Esophagus mucosa (tissue), 1 donor: Measurements from ENCODE around the gene STX4. TPM values are rescaled to one million over a fixed set of nuclear protein-coding genes. Genes with fewer than 3 reads are reported as not detected.
"Not testable (repeated sequence)": the region's sequence is repeated elsewhere in the genome, so short reads cannot be mapped to it uniquely, and the experiment has no call there.

Experiments
- ATAC-seq: fragments of 200-7000 bp; cut with Tn5 transposase; one replicate; pipeline ENCODE4 v1.9.1; 2020
- total RNA-seq: library from RNA; stranded (reverse); gene quantifications from one replicate; pipeline ENCODE4 v1.2.4, GENCODE V29; 2023
- donor health status: DM: yes; HTN: yes; CAD: no.

Gene STX4
- total RNA-seq, 1 donor from 2014 or later = 42.8 TPM

DNA sequence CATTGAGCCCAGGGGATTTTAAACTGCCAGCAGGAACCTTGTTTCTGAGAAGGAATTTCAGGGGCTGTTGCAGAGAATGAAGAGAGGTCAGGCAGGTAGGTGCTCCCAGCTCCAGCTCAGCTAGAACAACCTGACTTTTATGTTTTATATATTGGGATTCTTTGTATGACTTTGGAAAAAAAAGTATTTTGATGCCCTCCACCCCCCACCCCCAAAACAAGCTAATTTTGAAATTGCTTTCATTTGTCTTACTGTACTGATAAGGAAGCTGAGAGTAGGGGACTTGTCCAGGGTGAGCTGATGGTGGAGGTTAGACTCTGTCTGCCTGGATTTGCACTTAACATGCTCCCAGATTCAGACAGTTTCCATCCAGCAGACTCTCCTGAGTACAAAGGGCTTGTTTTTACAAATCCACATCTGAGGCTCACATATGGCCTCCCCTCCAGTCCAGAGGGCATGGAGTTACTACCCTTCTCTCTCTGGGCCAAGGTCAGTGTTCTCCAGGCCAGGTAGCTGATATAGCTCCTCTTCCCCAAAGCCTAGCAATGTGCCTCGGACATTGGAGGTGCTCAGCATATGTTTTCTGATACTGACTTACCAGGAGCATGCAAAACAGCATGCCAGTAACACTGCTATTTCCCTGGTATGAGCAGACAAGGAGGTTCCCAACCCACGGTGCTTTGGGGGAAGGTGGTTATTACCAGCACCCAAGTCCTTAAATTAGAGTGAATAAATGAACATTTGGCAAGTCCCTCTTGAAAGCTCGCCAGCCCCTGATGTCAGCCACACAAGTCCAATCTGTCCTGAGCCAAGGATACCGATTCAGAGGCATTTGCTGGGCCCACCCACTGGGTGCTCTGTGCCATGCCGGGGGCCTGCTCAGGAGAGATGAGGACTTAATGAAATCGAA lies 34.3 kb upstream of the STX4 start:
- no peak for ATAC-seq

DNA sequence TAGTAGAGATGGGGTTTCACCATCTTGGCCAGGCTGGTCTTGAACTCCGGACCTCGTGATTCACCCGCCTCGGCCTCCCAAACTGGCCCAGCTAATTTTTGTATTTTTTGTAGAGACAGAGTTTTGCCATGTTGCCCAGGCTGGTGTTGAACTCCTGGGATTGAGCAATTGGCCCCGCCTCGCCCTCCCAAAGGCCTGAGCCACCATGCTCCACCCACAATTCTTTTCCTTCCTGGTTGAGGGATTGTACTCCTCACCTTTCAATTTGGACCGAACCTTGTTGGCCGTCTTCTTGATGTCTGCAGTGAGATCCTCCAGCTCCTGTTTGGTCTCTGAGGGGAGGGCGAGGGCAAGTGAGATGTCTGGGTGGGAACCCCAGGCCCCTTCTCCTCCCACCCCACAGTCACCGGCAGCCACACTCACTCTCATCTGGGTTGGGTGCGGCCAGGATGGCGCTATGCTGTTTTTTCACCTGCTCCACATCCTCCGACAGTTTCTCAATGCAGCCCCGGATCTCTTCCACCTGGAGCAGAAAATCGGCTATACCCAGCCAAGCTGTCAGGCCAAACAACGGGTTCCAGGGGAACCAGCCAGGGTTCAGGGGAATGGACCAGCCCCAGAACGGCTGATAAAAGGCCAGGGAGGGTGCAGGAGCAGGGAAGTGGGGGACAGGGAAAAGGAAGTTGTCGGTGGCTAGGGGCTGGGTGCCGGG lies 32.5 kb upstream of the STX4 start:
- ATAC-seq = peak; percentile 17

DNA sequence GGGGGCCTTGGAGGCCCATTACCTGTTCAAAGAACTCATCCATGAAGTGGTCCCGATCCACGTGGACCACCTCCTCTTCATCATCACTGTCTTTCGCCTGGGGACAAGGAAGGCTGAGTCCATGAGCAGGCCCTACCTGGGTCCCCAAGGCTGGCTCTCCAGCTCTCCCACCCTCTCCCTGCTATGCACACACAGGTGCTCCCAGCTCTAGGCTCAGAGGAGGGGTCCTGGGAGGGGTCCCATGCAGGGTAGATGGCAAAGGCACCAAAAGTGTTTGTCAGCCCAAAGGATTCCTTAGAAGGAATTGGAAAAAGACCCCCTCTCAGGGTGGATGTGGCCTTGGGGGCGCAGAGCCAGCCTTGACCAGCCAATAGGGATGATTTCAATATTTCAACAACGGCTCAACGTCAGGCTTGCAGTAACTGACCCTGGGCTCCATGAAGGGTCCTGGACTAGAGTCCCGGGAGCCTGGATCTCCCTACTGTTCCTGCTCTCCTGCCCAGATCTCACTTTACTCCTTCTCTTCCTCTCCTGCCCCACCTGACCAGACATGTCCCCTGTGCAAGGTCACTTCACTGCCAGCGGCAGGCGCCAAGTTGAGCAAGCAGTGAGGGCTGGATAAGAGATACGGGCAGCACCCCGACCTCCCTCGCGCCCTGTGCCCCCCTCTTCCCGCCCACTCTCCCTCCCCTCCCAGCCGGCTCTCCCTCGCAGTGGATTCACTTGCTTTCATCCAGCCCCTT lies 31.7 kb upstream of the STX4 start:
- peak; percentile 8 for ATAC-seq

DNA sequence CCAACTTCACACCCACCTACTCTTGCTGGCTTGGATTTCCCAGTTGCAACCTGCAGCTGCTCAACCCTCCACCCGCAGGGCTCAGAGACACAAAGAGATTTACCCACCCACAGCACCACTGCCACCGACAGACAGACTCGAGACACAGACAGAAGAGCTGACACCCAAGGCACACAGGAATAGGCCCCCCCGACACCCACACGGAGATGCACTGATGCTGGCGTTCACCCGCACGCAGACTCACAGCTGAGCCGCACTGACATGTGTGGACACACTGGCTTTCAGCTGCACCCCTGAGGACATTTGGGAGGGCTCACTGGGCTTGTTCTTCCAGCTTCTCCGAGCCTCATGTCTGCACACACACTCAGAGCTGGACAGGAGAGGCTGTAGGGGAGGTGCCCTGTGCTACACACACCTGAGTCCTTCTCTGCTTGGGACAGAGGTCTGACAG lies 31.1 kb upstream of the STX4 start:
- ATAC-seq = peak; percentile 92

DNA sequence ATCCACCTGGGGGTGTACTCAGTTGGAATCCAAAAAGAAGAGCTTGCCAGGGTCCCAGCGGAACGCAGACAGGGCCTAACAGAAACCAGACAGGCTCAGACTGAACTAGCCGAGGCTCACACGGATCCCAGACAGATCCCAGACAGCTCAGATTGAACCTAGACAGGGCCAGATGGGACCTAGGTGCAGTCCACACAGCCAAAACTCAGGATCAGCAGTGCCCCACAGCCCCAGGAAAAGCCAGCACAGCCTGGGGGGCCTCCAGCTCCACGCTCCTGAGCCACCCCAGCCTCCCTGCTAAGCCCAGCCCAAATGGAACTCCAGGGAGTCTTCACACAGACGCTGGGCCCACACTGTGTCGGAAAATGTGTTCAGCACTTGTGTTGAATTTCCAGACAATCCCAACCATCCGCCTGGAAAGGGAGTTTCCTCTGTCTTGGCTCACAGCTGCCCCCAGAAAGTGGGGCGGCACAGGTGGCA lies 30.5 kb upstream of the STX4 start:
- ATAC-seq = no peak

DNA sequence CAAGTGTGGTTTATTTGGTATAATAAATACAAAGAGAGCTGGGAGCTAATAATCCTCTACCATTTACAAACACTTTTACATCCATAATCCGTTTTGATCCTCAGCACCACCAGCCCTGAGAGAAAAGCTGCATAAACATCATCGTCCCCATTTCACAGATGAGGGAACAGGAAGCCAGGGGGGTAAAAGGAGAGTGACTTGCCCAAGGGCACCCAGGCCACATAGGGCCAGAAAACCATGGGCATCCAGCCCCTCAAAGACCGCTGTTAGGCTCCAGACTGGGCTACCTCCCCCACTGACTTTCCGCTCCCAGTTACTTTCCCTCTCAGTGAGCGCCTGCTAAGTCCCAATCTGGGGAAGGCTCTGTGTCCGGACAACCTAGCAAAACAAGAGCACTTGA lies 29.6 kb upstream of the STX4 start:
- ATAC-seq = no peak

DNA sequence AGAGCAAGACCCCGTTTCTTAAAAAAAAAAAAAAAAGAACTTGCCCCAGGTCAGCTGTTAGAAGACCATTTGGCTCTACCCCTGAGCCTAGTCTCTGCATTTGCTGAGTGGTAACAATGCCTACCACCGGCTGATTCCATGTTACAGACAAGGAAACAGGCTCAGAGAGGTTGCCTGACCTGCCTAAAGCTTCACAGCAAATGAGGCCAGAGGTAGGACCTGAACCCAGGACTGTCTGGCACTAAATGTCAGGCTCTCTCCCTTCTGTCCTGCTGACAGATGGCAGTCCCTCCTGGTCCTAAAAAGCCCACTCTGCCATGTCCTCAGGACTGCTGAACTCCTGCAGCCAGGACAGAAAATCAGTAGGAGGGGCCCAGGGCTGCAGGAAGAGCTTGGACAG lies 28.7 kb upstream of the STX4 start:
- no peak for ATAC-seq

DNA sequence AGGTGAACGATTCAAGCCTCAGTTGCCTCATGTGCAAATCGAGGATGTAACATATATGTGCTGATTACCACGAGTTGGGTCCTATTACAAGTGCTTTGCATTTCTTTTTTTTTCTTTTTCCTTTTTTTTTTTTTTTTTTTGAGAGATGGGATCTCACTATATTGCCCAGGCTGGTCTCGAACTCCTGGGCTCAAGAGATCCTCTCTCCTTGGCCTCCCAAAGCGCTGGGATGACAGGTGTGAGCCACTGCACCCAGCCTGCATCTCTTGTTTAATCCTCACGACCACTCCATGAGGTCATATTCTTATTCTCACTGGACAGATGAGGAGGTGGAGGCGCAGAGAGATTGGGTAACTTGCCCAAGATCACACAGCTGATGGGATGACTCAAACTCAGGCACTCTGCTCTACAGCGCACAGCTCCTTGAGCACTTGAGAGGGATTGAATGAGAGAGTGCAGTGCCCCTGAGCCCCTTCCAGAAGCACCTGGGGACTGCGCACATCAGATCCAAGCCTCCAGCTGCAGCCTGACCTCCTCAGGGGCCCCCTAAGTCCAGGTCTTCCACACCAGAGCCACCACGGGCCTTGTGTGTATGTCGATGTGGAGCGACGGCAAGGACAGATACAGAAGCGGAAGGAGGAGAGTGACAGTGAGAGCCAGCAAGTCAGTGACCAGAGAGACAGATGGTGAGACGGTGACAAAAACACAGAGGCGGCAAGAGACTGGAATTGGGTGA lies 27.8 kb upstream of the STX4 start:
- ATAC-seq = no peak

DNA sequence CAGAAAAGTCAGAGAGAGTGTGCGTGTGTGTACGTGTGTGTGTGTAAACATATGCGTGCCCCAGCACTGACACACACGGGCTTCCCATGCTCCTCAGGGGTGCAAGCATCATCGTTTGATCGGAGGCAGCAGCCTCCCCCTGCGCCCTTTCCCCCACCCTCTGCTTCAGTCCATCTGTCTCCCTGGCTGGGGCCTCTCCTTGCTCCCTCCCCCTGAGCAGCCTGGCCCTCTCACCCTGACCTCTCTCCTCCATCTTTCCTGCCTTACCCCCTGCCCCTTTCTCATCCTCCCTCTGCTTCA lies 27.3 kb upstream of the STX4 start:
- ATAC-seq = no peak

DNA sequence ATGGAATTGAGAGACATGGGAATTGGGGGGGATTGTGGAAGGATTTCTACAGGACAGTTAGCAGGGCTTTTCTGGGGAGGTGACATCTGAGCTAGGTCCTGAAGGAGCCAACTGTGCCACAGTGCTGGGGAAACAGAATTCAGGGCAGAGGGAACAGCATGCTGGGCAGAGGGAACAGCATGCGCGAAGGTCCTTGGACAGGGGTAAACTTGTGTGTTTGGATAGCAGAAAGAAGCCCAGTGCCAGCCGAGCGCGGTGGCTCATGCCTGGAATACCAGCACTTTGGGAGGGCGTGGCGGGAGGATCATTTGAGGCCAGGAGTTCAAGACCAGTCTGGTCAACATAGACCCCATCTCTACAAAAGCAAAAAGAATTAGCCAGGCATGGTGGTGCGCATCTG lies 26.8 kb upstream of the STX4 start:
- no peak for ATAC-seq

DNA sequence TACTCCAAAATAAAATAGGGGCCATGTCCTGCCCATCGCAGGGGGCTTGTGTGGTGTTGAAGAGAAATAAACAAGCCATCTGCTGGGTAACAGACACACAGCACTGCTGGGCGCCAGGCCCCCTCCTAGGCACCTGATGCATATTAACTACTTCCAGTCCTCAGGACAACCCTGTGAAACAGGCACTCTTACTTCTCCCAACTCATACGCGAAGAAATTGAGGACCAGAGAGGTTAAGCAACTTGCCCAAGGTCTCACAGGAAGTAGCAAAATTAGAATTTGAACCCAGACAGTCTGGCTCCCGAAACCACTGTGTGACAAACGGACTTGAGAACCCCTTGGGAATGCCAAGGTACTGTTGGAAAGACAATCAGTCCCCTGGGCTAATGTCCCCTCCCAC lies 25.7 kb upstream of the STX4 start:
- ATAC-seq = no peak

DNA sequence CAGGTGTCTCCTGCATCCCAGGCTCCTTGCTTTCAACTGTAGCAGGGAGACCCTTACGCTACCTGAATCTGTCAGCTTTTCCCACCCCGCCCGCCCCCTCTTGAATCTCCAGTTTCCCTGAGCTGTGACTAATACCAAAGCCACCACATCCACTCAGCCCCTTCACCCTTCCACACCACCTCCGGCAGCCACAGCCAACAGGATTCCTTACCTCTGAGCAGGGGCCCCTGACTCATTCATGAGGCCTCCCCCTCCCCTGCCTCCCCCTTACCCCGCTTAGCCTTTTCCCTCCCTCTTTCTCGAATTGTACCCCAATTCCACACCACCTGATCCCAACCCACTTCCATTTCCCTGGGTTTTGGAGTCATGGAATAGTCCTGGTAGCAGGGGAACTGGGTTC lies 25.2 kb upstream of the STX4 start:
- ATAC-seq = no peak

DNA sequence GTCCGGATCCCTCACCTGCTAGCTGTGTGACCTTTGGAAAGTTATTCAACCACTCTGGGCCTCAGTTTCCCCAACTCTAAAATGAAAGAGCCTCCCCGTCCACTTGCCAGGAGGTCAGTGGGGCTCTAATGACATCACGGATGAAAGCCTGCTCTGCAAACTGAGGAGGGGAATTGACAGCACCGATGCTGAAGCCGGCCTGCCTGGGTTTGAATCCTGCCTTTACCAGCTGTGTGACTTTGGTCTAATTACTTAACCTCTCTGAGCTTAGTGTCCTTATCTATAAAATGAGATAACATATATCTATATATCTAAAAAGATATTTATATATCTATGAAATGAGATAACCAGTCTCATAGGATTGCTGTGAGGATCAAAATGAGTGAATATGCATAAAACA lies 24.8 kb upstream of the STX4 start:
- no peak for ATAC-seq

DNA sequence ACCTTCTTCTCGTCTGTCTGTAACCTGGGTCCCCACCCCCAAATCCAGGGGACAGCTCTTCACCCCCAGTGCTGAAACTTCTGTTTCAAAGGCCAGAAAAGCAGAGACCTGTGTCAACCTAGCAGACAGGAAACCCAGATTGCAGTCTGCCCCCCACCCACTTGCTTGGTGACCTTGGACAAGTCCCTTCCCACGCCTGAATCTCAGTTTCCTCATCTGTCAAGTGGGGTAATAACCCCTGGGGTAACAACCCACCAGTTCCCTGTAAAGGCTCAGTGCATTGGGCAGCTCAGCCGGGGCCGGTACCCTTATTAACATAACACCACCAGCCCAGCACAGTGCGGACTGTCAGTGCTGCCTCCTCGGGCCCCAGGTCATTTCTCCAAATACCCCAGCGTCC lies 24.2 kb upstream of the STX4 start:
- no peak for ATAC-seq

DNA sequence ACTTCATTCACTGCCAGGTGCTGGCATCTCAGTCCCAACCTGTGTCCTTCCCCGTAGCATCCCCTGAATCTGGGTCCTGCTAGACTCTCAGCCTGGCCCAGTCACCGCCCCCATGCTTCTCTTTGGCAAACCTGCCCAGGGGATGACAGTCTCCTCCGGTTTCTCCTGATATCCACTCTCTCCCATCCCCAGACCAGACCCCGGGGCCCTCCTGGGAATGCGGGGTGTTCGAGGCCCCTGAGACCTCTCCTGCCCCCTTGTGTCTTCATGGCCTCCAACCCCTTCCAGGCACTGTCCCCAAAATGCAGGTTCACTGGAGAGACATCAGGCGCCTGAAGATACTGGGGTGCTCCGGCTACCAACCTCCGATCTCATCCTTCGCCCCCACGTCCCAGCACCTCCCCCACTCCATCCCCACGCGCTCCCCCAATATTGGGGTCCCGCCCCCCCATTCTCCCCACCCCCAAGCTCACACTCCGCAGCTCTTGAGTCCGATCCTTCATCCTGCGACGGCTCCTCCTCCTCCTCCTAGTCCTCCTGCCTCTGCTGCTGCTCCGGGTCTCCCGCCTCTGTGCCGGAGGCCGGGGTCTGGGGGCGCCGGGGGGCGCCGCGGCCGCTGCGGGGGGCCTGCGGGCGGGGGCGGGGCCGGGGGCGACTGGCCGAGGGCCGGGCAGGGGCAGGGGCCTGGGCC lies 23.3 kb upstream of the STX4 start:
- peak; percentile 7 for ATAC-seq

DNA sequence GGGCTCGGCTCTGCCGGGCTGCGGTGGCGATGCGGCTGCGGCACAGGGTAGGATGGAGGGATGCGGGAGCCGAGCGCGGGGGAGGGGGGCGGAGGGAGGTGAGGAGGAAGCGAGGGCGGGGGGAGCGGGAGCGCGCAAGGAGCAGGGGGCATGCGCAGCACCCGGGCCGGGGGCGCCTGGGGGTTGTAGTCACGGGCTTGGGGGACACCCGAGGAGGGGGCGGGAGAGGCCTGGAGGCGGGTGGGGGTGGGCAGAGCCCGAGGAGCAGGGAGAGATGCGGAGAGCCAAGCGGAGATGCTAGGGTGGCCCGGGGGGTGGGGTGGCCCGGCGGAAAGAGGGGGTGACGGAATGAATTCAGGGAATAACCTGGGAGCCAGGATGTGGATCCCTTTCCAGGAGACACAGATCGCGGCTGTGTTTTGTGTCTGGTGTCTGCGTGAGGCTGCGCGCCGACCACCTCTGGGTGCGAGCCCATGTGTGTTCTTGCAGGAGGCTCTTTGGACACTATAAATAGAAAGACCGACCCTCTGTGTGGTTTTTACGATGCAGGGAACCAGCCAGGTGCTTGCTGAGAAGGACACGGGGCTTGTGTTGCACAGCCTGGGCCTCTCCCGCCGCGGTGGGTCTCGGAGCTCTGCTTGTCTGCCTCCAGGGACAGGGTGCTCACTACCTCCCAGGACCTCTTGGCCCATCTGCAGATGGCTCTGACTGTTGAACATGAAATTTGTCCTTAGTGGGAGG lies 22.6 kb upstream of the STX4 start, which contains the start of gene STX1B:
Gene STX1B, minus strand, starts transcription at position 54 of the 741 bp plus-strand sequence. CDS start 242 bp downstream, outside the sequence.
- no peak for ATAC-seq

DNA sequence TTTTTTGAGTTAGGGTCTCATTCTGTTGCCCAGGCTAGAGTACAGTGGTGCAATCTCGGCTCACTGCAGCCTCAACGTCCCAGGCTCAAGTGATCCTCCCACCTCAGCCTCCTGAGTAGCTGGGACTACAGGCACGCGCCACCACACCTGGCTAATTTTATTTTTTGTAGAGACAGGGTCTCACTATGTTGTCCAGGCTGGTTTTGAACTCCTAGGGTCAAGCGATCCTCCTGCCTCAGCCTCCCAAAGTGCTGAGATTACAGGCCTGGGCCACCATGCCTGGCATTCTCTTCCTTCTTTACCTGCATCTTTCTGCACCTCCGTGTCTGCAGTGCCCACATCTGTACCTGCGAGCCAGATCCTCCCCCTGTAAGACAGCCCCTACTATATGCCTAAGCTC lies 21.5 kb upstream of the STX4 start:
- ATAC-seq = not testable (repeated sequence)

DNA sequence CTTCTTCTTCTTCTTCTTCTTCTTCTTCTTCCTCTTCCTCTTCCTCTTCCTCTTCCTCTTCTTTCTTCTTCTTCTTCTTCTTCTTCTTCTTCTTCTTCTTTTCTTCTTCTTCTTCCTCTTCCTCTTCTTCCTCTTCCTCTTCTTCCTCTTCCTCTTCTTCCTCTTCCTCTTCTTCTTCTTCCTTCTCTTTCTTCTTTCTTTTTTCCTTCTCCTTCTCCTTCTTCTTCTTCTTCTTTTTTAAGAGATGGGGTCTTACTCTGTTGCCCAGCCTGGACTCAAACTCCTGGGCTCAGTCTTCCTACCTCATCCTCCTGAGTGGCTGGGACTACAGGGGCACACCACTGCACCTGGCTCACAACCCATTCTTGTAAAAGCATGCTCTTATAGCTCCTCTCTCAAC lies 20.1 kb upstream of the STX4 start:
- not testable (repeated sequence) for ATAC-seq

DNA sequence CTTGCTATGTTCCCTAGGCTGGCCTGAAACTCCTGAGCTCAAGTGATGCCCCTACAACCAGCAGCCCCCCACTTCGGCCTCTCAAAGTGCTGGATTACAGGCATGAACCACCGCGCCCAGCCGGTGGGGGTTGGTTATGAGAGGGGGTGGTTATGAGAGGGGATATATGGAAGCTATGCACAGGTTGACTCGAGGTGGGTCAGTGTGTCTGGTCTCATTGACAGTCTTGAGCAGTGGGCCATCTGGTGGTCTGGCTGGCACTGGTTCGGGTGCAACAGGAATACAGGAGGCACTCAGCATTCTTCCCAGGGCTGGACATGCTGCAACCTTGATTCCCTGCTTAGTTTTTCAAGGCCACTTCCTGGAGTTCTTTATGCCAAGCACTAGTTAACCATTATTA lies 17.3 kb upstream of the STX4 start:
- peak; percentile 26 for ATAC-seq

DNA sequence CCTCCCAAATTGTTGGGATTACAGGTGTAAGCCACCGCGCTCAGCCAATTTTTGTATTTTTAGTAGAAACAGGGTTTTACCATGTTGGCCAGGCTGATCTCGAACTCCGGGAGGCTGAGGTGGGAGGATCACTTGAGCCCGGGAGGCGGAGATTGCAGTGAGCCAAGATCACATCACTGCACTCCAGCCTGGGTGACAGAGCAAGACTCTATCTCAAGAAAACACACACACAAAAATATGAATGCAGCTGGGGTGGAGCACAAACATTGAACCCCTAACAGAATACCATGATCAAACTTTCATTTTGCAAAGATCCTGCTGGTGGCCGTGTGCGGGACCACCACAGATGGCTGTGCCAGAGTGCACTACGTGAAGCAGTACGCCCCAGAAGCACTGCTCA lies 15.6 kb upstream of the STX4 start:
- not testable (repeated sequence) for ATAC-seq

DNA sequence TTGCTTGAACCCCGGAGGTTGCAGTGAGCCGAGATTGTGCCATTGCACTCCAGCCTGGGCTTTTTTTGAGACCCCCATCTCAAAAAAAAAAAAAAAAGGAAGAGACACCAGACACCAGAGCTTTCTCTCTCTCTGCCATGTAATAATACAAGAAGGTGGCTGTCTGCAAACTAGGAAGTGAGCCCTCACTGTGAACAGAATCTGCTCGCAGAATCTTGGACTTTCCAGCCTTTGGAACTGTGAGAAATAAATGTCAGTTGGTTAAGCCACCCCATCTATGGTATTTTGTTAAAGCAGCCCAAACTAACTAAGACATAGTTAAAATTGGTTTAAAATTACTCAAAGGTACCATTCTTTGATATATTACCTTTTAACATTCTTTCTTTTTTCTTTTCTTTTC lies 12.8 kb upstream of the STX4 start:
- ATAC-seq = no peak
